HCT116 (cell line): ENCODE results near the gene APOL5.

Experiments used
- CBX3 ChIP-seq: IDR thresholded peaks from 2 replicates; pipeline ENCODE4 v1.6.1; 2012; ENCODE audit warnings: low read depth
- CEBPB ChIP-seq: IDR thresholded peaks from 2 replicates; pipeline ENCODE4 v1.6.1; 2012; ENCODE audit warnings: low read depth
- EZH2 ChIP-seq: fragments of 200-600 bp; sonication (generic); IDR thresholded peaks from 2 replicates; pipeline ENCODE4 v1.6.1; 2017; ENCODE audit warnings: antibody characterized with exemption, mixed run types
- EZH2phosphoT487 ChIP-seq: fragments of 200-600 bp; IDR thresholded peaks from 2 replicates; pipeline ENCODE4 v1.6.1; 2018; ENCODE audit warnings: antibody characterized with exemption, borderline replicate concordance
- POLR2A ChIP-seq: IDR thresholded peaks from 2 replicates; pipeline ENCODE4 v1.7.0; 2011; ENCODE audit warnings: borderline replicate concordance; ENCODE audit not compliant: insufficient read depth, insufficient read length; ENCODE audit errors: extremely low read depth
- SIN3A ChIP-seq: IDR thresholded peaks from 2 replicates; pipeline ENCODE4 v1.6.1; 2012; ENCODE audit warnings: low read depth
- SP1 ChIP-seq: IDR thresholded peaks from 2 replicates; pipeline ENCODE4 v1.6.1; 2012; ENCODE audit warnings: low read depth
- ZFX ChIP-seq: fragments of 450-650 bp; IDR thresholded peaks from 2 replicates; pipeline ENCODE4 v1.6.1; 2017
- ZNF274 ChIP-seq: fragments of 200-500 bp; sonication (Bioruptor generic); IDR thresholded peaks from 2 replicates; pipeline ENCODE4 v1.6.1; 2014; ENCODE audit warnings: mild to moderate bottlenecking, low read depth, low read length, inconsistent platforms
- TF ChIP-seq, protein P1 (sequence below), 3 experiments: fragments of 200-600 bp in 1 of 3; sonication (generic) in 1 of 3; IDR thresholded peaks in 2 of 3; conservative IDR thresholded peaks in 1 of 3; 2 replicates each; pipeline ENCODE4 v1.5.1; 2012 to 2017; ENCODE audit warnings: low read depth in 2 of 3, low read length in 2 of 3, antibody characterized with exemption in 1 of 3, borderline replicate concordance in 1 of 3, control low read depth in 1 of 3, mild to moderate bottlenecking in 1 of 3, mixed read lengths in 1 of 3, mixed run types in 1 of 3, moderate library complexity in 1 of 3; ENCODE audit not compliant: insufficient read depth in 1 of 3
- TF ChIP-seq, protein P2 (sequence below): IDR thresholded peaks from 2 replicates; pipeline ENCODE4 v1.6.1; 2012
- TF ChIP-seq, protein P3 (sequence below): IDR thresholded peaks from 2 replicates; pipeline ENCODE4 v1.6.1; 2012

DNA sequence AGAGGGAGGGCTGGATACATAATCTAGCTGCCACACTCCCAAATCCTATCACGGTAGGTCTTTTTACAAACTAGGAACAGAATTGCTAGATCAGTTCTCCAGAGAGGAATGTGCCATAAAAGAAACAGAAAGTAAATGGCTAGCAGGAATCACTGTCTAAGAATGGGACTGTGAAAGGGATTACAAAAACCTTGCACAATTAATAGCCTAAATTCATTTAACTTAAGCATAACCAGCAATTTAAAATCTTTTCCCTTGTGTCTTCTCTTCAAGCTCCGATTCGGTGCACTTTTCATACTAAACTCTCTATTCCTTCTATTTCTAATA, 35.2 kb downstream of the APOL5 start:
- TF ChIP-seq, protein P1, sequence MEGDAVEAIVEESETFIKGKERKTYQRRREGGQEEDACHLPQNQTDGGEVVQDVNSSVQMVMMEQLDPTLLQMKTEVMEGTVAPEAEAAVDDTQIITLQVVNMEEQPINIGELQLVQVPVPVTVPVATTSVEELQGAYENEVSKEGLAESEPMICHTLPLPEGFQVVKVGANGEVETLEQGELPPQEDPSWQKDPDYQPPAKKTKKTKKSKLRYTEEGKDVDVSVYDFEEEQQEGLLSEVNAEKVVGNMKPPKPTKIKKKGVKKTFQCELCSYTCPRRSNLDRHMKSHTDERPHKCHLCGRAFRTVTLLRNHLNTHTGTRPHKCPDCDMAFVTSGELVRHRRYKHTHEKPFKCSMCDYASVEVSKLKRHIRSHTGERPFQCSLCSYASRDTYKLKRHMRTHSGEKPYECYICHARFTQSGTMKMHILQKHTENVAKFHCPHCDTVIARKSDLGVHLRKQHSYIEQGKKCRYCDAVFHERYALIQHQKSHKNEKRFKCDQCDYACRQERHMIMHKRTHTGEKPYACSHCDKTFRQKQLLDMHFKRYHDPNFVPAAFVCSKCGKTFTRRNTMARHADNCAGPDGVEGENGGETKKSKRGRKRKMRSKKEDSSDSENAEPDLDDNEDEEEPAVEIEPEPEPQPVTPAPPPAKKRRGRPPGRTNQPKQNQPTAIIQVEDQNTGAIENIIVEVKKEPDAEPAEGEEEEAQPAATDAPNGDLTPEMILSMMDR (IDR thresholded peaks at IDR 0.05 in 2 of 3, conservative IDR thresholded peaks at IDR 0.05 in 1 of 3; ENCODE audit: borderline replicate concordance in 1 of 3, insufficient read depth in 1 of 3, low read depth in 2 of 3, low read length in 2 of 3), result no peak
- TF ChIP-seq EZH2 (no peak), POLR2A (no peak), ZNF274 (no peak), SP1 (no peak), CEBPB (no peak), CBX3 (no peak), EZH2phosphoT487 (no peak), ZFX (no peak), SIN3A (no peak)
- TF ChIP-seq, protein P2, sequence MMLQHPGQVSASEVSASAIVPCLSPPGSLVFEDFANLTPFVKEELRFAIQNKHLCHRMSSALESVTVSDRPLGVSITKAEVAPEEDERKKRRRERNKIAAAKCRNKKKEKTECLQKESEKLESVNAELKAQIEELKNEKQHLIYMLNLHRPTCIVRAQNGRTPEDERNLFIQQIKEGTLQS, result no peak
- TF ChIP-seq, protein P3, sequence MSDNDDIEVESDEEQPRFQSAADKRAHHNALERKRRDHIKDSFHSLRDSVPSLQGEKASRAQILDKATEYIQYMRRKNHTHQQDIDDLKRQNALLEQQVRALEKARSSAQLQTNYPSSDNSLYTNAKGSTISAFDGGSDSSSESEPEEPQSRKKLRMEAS, result no peak
